Ovary (tissue), 9 donors: ENCODE results near the gene RANBP3. TPM values are rescaled to one million over a fixed set of nuclear protein-coding genes. Genes with fewer than 3 reads are reported as not detected.

Experiments used
- DNase-seq, 5 donors: peaks; one replicate each; pipeline ENCODE4 v3.0.0-alpha.2; 2019 to 2020
- H3K27ac ChIP-seq, 2 donors: fragments of 200-600 bp; one replicate each; pipeline versions ENCODE4 v1.5.1 to v1.8.0; 2019 to 2022
- H3K27me3 ChIP-seq: fragments of 200-600 bp; one replicate; pipeline ENCODE4 v1.8.0; 2022
- H3K36me3 ChIP-seq: fragments of 200-600 bp; sonication (generic); one replicate; pipeline ENCODE4 v1.5.1; 2019
- H3K4me1 ChIP-seq: one replicate; pipeline ENCODE4 v1.8.1; 2013; ENCODE audit warnings: mild to moderate bottlenecking, moderate library complexity; ENCODE audit not compliant: insufficient read depth
- H3K4me3 ChIP-seq: fragments of 200-600 bp; sonication (generic); one replicate; pipeline ENCODE4 v1.5.1; 2017
- H3K9me3 ChIP-seq, 2 donors: fragments of 200-600 bp in 1 of 2; sonication (generic) in 1 of 2; one replicate each; pipeline versions ENCODE4 v1.5.1 to v1.8.1; 2013 to 2019; ENCODE audit warnings: mild to moderate bottlenecking in 1 of 2, moderate library complexity in 1 of 2
- EP300 ChIP-seq: sonication (generic); formaldehyde crosslinking; IDR thresholded peaks from one replicate; pipeline ENCODE4 v1.6.1; 2017; ENCODE audit warnings: antibody characterized with exemption
- POLR2A ChIP-seq: fragments of 450-650 bp; IDR thresholded peaks from one replicate; pipeline ENCODE4 v1.6.1; 2017; ENCODE audit warnings: antibody characterized with exemption, mild to moderate bottlenecking, moderate library complexity
- WGBS, 3 donors: extraction: QIAGEN DNeasy Blood & Tissue Kit in 1 of 3; methylation state at CpG; one replicate each; pipeline versions ENCODE4 v1.1.5 to v1.1.7; 2013 to 2017; 5-methylcytosine and 5-hydroxymethylcytosine counted together
- intact Hi-C, 4 donors: fragments of 100-400 bp; cut with DNase I; formaldehyde crosslinking; loops; one replicate each; pipeline versions ENCODE4 v1.11.0 to v1.15.1; 2022 to 2023
- polyA plus RNA-seq, 2 donors: library from polyadenylated mRNA; stranded (reverse); fragments of 200-250 nt in 1 of 2; fragments of 350-450 nt in 1 of 2; fragmentation: Illumina TruSeq in 1 of 2; extraction: RNeasy Lipid Tissue Mini Kit (QIAGEN cat#74804) in 1 of 2; gene quantifications; one replicate each; pipeline ENCODE4 v1.2.3, GENCODE V29; 2013 to 2014
- total RNA-seq, 7 donors: library from RNA; depleted of rRNA in 2 of 7; stranded (reverse); fragments of >200 nt in 2 of 7; fragmentation: NEBNext Ultra II Directional in 3 of 7; extraction: Animal tissue kit (Norgen Biotek cat#: 25700) in 3 of 7; gene quantifications; one replicate each; pipeline versions ENCODE4 v1.1.0 to v1.2.4, GENCODE V29; 2016 to 2023
- TF ChIP-seq, protein P1 (sequence below), 3 donors: fragments of 450-650 bp in 2 of 3; fragments of 200-600 bp in 1 of 3; IDR thresholded peaks; one replicate each; pipeline versions ENCODE4 v1.5.1 to v1.8.0; 2016 to 2022; ENCODE audit warnings: antibody characterized with exemption in 3 of 3, mild to moderate bottlenecking in 1 of 3
- donor health status: DM: no; HTN: no; CAD: no; lungs with moderate emphysema.
- donor health status: DM: no; HTN: no; CAD: no.
- donor health status: Bipolar disorder and iron deficiency.
- donor health status: DM: yes; HTN: yes; CAD: no.
- donor health status: DM: no; HTN: no; CAD: no.
- donor health status: DM: yes; HTN: yes; CAD: no.

The RANBP3 gene
- total and polyA plus RNA-seq, 9 donors: 54.0 to 88.4 (median 67.9) TPM

DNA sequence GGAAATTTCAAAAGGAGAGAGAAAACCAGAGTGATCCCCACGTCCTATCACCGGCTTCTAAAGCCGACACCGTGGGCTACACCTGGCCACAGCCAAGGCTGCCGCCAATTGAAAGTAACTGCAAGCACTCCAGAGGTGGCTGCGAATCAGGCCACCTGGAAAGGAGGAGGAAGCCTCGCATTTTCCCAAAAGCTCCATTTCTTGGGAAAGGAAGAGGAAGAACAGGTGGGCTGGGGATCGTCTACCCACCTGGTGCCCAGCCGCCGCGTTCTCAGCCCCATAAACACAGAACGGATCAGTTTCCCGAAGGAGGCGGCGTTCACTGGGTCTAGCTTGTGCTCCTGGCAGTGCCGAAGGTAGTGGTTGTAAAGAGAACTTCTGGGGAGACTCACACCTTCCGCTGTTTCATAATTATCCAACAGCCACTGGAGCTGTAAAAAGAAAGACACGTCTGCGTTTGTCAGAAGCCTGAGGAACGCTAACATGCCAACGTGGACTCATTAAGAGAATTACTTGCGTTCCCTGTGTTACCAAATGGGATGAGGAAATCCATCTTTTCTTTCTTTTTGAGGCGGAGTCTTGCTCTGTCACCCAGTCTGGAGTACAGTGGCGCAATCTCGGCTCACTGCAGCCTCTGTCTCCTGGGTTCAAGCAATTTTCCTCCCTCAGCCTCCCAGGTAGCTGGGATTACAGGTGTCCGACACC is 38.1 kb upstream of the RANBP3 start:
- Histone ChIP-seq H3K27ac (no peak overlapping the region), H3K4me1 (no peaks in the 10 kb centered on the region), H3K4me3 (no peak overlapping the region), H3K27me3 (no peaks in the 10 kb centered on the region), H3K9me3 (no peaks in the 10 kb centered on the region), H3K36me3 (no peaks in the 10 kb centered on the region)
- 95 to 97% (median 96%) methylated on average over 26 of the region's 26 CpGs for whole genome bisulfite sequencing, 3 donors
- DNase-seq: no peak
- TF ChIP-seq EP300: no peak
- TF ChIP-seq, protein P1, sequence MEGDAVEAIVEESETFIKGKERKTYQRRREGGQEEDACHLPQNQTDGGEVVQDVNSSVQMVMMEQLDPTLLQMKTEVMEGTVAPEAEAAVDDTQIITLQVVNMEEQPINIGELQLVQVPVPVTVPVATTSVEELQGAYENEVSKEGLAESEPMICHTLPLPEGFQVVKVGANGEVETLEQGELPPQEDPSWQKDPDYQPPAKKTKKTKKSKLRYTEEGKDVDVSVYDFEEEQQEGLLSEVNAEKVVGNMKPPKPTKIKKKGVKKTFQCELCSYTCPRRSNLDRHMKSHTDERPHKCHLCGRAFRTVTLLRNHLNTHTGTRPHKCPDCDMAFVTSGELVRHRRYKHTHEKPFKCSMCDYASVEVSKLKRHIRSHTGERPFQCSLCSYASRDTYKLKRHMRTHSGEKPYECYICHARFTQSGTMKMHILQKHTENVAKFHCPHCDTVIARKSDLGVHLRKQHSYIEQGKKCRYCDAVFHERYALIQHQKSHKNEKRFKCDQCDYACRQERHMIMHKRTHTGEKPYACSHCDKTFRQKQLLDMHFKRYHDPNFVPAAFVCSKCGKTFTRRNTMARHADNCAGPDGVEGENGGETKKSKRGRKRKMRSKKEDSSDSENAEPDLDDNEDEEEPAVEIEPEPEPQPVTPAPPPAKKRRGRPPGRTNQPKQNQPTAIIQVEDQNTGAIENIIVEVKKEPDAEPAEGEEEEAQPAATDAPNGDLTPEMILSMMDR (IDR thresholded peaks at IDR 0.05): no peak
- TF ChIP-seq POLR2A: no peak
- intact Hi-C loops: no loop called here

DNA sequence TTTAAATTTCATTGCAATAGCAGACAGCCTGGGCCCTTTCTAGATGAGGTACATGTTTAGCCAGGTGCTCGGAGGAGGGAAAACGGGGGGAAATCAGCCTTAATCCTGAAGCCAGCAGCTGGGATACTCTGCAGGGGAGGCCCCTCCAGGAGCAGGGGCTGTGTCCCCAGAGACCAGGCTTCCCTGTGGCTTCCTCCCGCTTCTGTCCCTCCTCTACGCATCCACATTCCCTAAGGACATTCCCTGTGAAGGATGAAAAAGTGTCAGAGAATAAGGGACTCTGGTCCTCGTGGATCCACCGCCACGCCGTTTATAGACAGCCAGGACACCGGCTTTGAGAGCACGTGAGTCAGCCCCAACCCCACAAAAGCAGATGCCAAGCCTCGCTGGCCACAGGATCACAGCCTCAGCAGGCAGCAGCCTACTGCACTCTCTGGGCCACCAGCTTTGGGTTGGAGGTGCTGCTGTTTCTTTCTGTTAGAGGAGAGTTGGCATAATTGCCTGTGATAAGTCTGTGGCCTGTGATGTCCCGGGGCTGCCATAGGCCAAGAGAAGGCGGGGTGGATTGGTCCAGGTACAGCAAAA is 36.7 kb upstream of the RANBP3 start:
- no peaks in the 10 kb centered on the region for H3K4me1 ChIP-seq
- no peaks in the 10 kb centered on the region for H3K9me3 ChIP-seq
- DNase-seq: peak in 1 of 5 donors; percentile 7
- TF ChIP-seq, protein P1 (IDR thresholded peaks at IDR 0.05): no peak
- no peak for TF ChIP-seq EP300
- intact Hi-C loops: no loop called here
- H3K4me3 ChIP-seq: no peak overlapping the region
- no peak overlapping the region for H3K27ac ChIP-seq
- 88 to 96% (median 95%) methylated on average over 13 of the region's 13 CpGs for WGBS, 3 donors
- no peaks in the 10 kb centered on the region for H3K27me3 ChIP-seq
- H3K36me3 ChIP-seq: no peaks in the 10 kb centered on the region

DNA sequence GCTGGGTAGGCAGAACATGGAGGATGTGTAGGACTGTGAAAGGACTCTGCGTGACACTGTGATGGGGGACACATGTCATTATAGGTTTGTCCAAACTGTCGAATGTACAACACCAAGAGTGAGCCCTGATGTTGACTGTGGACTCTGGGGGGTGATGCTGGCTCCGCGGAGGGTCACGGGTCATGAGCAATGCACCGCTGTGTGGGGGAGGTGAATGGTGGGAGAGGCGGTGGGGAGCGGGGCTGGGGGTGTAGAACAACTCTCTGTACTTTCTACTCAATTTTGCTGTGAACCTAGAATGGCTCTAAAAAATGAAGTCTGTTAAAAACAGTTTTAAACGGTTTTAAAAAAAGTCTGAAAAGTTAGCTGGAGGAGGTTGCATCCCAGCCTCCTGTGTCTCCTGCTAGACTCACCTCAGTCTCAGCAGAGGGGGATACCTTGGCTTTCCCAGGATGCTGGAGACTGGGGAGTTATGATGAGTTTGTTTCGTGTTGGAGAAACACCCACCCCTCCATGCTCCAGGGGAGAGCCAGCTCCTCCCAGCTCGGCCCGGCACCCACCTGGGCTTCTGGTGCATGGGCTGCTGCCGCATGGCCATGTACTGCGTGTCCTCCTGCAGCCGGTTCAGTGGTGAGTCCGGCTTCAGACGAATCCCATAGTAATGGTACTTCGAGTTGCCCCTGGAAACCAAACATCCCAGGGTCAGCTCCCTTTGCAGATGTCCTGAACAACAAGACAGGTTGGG is 34.7 kb upstream of the RANBP3 start:
- DNase-seq: no peak
- no peaks in the 10 kb centered on the region for H3K36me3 ChIP-seq
- no peaks in the 10 kb centered on the region for H3K4me1 ChIP-seq
- 77 to 78% (median 78%) methylated on average over 18 of the region's 18 CpGs for WGBS, 3 donors
- TF ChIP-seq POLR2A (no peak), EP300 (no peak)
- TF ChIP-seq, protein P1 (IDR thresholded peaks at IDR 0.05): no peak
- no peaks in the 10 kb centered on the region for H3K27me3 ChIP-seq
- H3K4me3 ChIP-seq: no peak overlapping the region
- intact Hi-C loops: no loop called here
- H3K27ac ChIP-seq: no peak overlapping the region
- H3K9me3 ChIP-seq: no peaks in the 10 kb centered on the region

DNA sequence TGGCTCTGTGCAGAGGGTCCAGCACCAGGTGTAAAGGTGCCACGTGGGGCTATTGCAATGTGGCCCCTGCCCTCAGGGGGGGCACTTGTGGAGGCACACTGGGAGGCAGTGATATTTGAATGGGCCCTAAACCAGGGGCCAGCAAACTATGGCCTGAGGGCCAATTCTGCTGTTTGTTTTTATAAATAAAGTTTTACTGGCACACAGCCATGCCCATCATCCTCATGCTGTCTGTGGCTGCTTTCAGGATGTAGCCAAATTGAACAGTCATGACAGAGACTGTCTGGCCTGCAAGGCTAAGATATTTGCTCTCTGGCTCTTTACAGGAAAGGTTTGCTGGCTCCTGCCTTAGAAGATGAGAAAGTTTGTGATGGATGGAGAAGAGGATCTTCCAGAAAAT is 33.9 kb upstream of the RANBP3 start:
- Histone ChIP-seq H3K27me3 (no peaks in the 10 kb centered on the region), H3K27ac (no peak overlapping the region), H3K4me1 (no peaks in the 10 kb centered on the region), H3K4me3 (no peak overlapping the region), H3K9me3 (no peaks in the 10 kb centered on the region), H3K36me3 (no peaks in the 10 kb centered on the region)
- no peak for DNase-seq
- 35 to 57% (median 47%) methylated on average over 1 of the region's 1 CpG for WGBS, 3 donors
- intact Hi-C loops: no loop called here
- TF ChIP-seq EP300: no peak
- TF ChIP-seq, protein P1 (IDR thresholded peaks at IDR 0.05): no peak
